Stimulated activated naive CD8-positive, alpha-beta T cell treated with anti-CD3 and anti-CD28 coated beads, Interleukin-15, amount 100 ng/mL, for 72 hours (primary cell): Measurements from ENCODE around the gene HACD2.

Source experiments
- ATAC-seq: fragments of 150-1000 bp; cut with Tn5 transposase; 2 replicates; pipeline ENCODE4 v1.10.0; 2021; ENCODE audit warnings: mild to moderate bottlenecking, moderate library complexity
- DNase-seq, 2 donors: peaks; one replicate each; pipeline ENCODE4 v3.0.0; 2021 to 2022
- H3K27ac Mint-ChIP-seq, 2 donors: one replicate each; pipeline ENCODE4 v1.8.0; 2022; ENCODE audit warnings: mild to moderate bottlenecking in 2 of 2, mixed read lengths in 2 of 2, moderate library complexity in 2 of 2
- H3K27me3 Mint-ChIP-seq: one replicate; pipeline ENCODE4 v1.8.0; 2022; ENCODE audit warnings: mixed read lengths
- H3K4me1 Mint-ChIP-seq: one replicate; pipeline ENCODE4 v1.8.0; 2022; ENCODE audit warnings: mild to moderate bottlenecking, mixed read lengths
- H3K4me3 Mint-ChIP-seq, 2 donors: one replicate each; pipeline ENCODE4 v1.8.0; 2022; ENCODE audit warnings: mild to moderate bottlenecking in 2 of 2, mixed read lengths in 2 of 2, moderate library complexity in 1 of 2
- H3K9me3 Mint-ChIP-seq, 2 donors: one replicate each; pipeline ENCODE4 v1.8.0; 2022; ENCODE audit warnings: mixed read lengths in 2 of 2

HACD2 gene

GRCh38 chr3:123584988-123585937 lies at the start of gene HACD2:
HACD2 (minus strand) TSS chr3:123585053; CDS start chr3:123585027, 26 bp downstream.
- Mint-ChIP-seq H3K4me1 (peaks cover 16% of the 10 kb centered on the region), H3K27ac (peak within 1 kb of the TSS in 1 of 2 donors; percentile 91), H3K9me3 (peaks cover 8 to 11% of the 10 kb centered on the region in 2 donors), H3K4me3 (no peak within 1 kb of the TSS), H3K27me3 (no peaks in the 10 kb centered on the region)
- peak; percentile 94 for ATAC-seq
- peak; percentile 95 to 96 for DNase-seq

- no peak overlapping the region for H3K27ac Mint-ChIP-seq
- H3K4me3 Mint-ChIP-seq = no peak overlapping the region
- H3K4me1 Mint-ChIP-seq = no peaks in the 10 kb centered on the region
- no peak for DNase-seq
- H3K9me3 Mint-ChIP-seq = no peaks in the 10 kb centered on the region
- H3K27me3 Mint-ChIP-seq = no peaks in the 10 kb centered on the region
- ATAC-seq = no peak
Measured at GRCh38 chr3:123634149-123635051, 49.5 kb upstream of the HACD2 start.

- H3K4me1 Mint-ChIP-seq = no peaks in the 10 kb centered on the region
- H3K9me3 Mint-ChIP-seq = no peaks in the 10 kb centered on the region
- H3K4me3 Mint-ChIP-seq = no peak overlapping the region
- no peak for ATAC-seq
- H3K27me3 Mint-ChIP-seq = no peaks in the 10 kb centered on the region
- H3K27ac Mint-ChIP-seq = no peak overlapping the region
- no peak for DNase-seq
Measured at GRCh38 chr3:123633530-123633929, 48.7 kb upstream of the HACD2 start.

- H3K4me3 Mint-ChIP-seq = no peak overlapping the region
- no peaks in the 10 kb centered on the region for H3K9me3 Mint-ChIP-seq
- no peak overlapping the region for H3K27ac Mint-ChIP-seq
- H3K4me1 Mint-ChIP-seq = no peaks in the 10 kb centered on the region
- no peak for ATAC-seq
- DNase-seq = no peak
- no peaks in the 10 kb centered on the region for H3K27me3 Mint-ChIP-seq
Measured at GRCh38 chr3:123632161-123632655, 47.4 kb upstream of the HACD2 start.

GRCh38 chr3:123629747-123630047 lies 44.8 kb upstream of the HACD2 start:
- no peaks in the 10 kb centered on the region for H3K27me3 Mint-ChIP-seq
- H3K4me3 Mint-ChIP-seq = no peak overlapping the region
- H3K9me3 Mint-ChIP-seq = no peaks in the 10 kb centered on the region
- no peak overlapping the region for H3K27ac Mint-ChIP-seq
- DNase-seq (no peak), ATAC-seq (no peak)
- no peaks in the 10 kb centered on the region for H3K4me1 Mint-ChIP-seq

- H3K4me1 Mint-ChIP-seq = no peaks in the 10 kb centered on the region
- no peak overlapping the region for H3K27ac Mint-ChIP-seq
Measured at GRCh38 chr3:123628996-123629746, 44.3 kb upstream of the HACD2 start.

GRCh38 chr3:123627673-123628670 lies 43.1 kb upstream of the HACD2 start:
- no peaks in the 10 kb centered on the region for H3K9me3 Mint-ChIP-seq
- no peak overlapping the region for H3K4me3 Mint-ChIP-seq
- DNase-seq (no peak), ATAC-seq (no peak)
- peak overlapping the region in 1 of 2 donors; percentile 92 for H3K27ac Mint-ChIP-seq
- H3K27me3 Mint-ChIP-seq = no peaks in the 10 kb centered on the region
- H3K4me1 Mint-ChIP-seq = no peaks in the 10 kb centered on the region

More at GRCh38 chr3:123628996-123629746, 44.3 kb upstream of the HACD2 start:
- no peak for DNase-seq
- ATAC-seq = no peak
- Mint-ChIP-seq H3K27me3 (no peaks in the 10 kb centered on the region), H3K4me3 (no peak overlapping the region), H3K9me3 (no peaks in the 10 kb centered on the region)

GRCh38 chr3:123626881-123627280 lies 42.0 kb upstream of the HACD2 start:
- no peaks in the 10 kb centered on the region for H3K9me3 Mint-ChIP-seq
- no peaks in the 10 kb centered on the region for H3K4me1 Mint-ChIP-seq
- ATAC-seq (no peak), DNase-seq (no peak)
- H3K27me3 Mint-ChIP-seq = no peaks in the 10 kb centered on the region
- H3K27ac Mint-ChIP-seq = no peak overlapping the region
- H3K4me3 Mint-ChIP-seq = no peak overlapping the region

GRCh38 chr3:123624302-123624701 lies 39.4 kb upstream of the HACD2 start:
- Mint-ChIP-seq H3K4me3 (no peak overlapping the region), H3K27ac (peak overlapping the region in 1 of 2 donors; percentile 55), H3K27me3 (no peaks in the 10 kb centered on the region), H3K4me1 (no peaks in the 10 kb centered on the region), H3K9me3 (no peaks in the 10 kb centered on the region)
- DNase-seq = no peak
- no peak for ATAC-seq

GRCh38 chr3:123623346-123623880 lies 38.6 kb upstream of the HACD2 start:
- Mint-ChIP-seq H3K27ac (no peak overlapping the region), H3K9me3 (no peaks in the 10 kb centered on the region), H3K27me3 (no peaks in the 10 kb centered on the region), H3K4me3 (no peak overlapping the region), H3K4me1 (peaks cover 2% of the 10 kb centered on the region)
- ATAC-seq (no peak), DNase-seq (no peak)

- H3K27ac Mint-ChIP-seq = no peak overlapping the region
- H3K4me1 Mint-ChIP-seq = peaks cover 8% of the 10 kb centered on the region
- no peaks in the 10 kb centered on the region for H3K27me3 Mint-ChIP-seq
- ATAC-seq = no peak
- no peak overlapping the region for H3K4me3 Mint-ChIP-seq
- DNase-seq = no peak
- H3K9me3 Mint-ChIP-seq = no peaks in the 10 kb centered on the region
Measured at GRCh38 chr3:123622766-123623165, 37.9 kb upstream of the HACD2 start.

- Mint-ChIP-seq H3K4me1 (peaks cover 9% of the 10 kb centered on the region), H3K4me3 (no peak overlapping the region), H3K9me3 (no peaks in the 10 kb centered on the region), H3K27ac (no peak overlapping the region), H3K27me3 (no peaks in the 10 kb centered on the region)
- DNase-seq (no peak), ATAC-seq (no peak)
Measured at GRCh38 chr3:123621850-123622189, 37.0 kb upstream of the HACD2 start.

- Mint-ChIP-seq H3K4me3 (no peak overlapping the region), H3K9me3 (no peaks in the 10 kb centered on the region), H3K4me1 (peaks cover 9% of the 10 kb centered on the region), H3K27ac (no peak overlapping the region), H3K27me3 (no peaks in the 10 kb centered on the region)
- ATAC-seq (no peak), DNase-seq (no peak)
Measured at GRCh38 chr3:123621186-123621849, 36.5 kb upstream of the HACD2 start.

- ATAC-seq (no peak), DNase-seq (no peak)
- peaks cover 9% of the 10 kb centered on the region for H3K4me1 Mint-ChIP-seq
- H3K27ac Mint-ChIP-seq = no peak overlapping the region
- no peaks in the 10 kb centered on the region for H3K27me3 Mint-ChIP-seq
- H3K9me3 Mint-ChIP-seq = no peaks in the 10 kb centered on the region
- no peak overlapping the region for H3K4me3 Mint-ChIP-seq
Measured at GRCh38 chr3:123620343-123620742, 35.5 kb upstream of the HACD2 start.
